ENCODE results near the gene FAM222A. TPM values are rescaled to one million over a fixed set of nuclear protein-coding genes. Genes with fewer than 3 reads are reported as not detected.

FAM222A gene
- total RNA-seq, 1 experiment from 2014 or later = 1.6 TPM

DNA sequence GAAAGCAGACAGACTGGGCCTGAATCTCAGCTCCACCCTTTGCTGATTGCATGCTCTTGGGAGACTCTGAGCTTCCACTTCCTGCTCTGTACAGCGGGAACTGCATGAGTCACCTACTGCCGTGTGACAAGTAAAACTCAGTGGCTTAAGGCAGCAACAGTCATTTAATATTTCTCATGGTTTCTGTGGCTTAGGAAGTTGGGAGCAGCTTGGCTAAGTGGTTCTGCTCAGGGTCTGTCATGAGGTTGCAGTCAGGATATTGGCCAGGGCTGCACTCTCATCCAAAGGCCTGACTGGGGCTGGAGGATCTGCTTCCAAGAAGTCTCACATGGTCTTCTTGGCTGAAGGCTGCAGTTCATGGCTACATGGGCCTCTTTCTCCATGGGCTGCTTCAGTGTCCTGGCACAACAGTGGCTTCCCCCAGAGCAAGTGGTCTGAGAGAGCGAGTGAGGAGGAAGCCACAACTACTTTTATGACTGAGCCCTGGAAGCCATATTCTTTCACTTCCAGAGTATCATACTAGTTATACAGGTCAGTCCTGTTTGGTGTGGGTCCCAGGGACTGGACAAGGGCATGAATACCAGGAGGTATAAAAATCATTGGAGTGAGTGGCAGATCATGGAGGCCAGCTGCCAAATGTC lies 49.7 kb downstream of the FAM222A start (continued):
- no peak for TF ChIP-seq ERG (CRISPR knock-in tag; IDR thresholded peaks at IDR 0.05)
- TF ChIP-seq, protein P1, sequence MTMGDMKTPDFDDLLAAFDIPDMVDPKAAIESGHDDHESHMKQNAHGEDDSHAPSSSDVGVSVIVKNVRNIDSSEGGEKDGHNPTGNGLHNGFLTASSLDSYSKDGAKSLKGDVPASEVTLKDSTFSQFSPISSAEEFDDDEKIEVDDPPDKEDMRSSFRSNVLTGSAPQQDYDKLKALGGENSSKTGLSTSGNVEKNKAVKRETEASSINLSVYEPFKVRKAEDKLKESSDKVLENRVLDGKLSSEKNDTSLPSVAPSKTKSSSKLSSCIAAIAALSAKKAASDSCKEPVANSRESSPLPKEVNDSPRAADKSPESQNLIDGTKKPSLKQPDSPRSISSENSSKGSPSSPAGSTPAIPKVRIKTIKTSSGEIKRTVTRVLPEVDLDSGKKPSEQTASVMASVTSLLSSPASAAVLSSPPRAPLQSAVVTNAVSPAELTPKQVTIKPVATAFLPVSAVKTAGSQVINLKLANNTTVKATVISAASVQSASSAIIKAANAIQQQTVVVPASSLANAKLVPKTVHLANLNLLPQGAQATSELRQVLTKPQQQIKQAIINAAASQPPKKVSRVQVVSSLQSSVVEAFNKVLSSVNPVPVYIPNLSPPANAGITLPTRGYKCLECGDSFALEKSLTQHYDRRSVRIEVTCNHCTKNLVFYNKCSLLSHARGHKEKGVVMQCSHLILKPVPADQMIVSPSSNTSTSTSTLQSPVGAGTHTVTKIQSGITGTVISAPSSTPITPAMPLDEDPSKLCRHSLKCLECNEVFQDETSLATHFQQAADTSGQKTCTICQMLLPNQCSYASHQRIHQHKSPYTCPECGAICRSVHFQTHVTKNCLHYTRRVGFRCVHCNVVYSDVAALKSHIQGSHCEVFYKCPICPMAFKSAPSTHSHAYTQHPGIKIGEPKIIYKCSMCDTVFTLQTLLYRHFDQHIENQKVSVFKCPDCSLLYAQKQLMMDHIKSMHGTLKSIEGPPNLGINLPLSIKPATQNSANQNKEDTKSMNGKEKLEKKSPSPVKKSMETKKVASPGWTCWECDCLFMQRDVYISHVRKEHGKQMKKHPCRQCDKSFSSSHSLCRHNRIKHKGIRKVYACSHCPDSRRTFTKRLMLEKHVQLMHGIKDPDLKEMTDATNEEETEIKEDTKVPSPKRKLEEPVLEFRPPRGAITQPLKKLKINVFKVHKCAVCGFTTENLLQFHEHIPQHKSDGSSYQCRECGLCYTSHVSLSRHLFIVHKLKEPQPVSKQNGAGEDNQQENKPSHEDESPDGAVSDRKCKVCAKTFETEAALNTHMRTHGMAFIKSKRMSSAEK (CRISPR knock-in tag; IDR thresholded peaks at IDR 0.05; ENCODE audit: borderline replicate concordance) = no peak
- TF ChIP-seq NR1H2 (CRISPR knock-in tag; IDR thresholded peaks at IDR 0.05) = no peak
- TF ChIP-seq GABPB1 (CRISPR knock-in tag; IDR thresholded peaks at IDR 0.05) = no peak
- TF ChIP-seq OVOL2 (CRISPR knock-in tag; IDR thresholded peaks at IDR 0.05; ENCODE audit: borderline replicate concordance) = no peak

DNA sequence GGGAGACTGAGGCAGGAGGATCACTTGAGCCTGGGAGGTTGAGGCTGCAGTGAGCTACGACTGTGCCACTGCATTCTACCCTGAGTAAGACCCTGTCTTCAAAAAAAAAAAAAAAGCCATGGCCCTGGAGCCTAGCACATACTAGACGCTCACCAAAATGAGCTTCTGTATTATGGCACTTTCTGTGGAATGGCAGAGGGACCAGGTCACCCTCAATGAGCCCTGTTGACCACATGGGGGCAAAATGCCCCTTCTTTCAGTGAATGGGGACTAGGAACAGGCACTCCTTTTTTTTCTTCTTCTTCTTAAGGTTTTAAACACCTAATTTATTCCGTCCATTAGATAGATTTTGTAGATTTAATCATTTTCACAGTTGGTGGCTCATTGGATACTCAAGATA lies 50.5 kb downstream of the FAM222A start:
- ATAC-seq = peak; percentile 35; the same call in 1 of the 2 replicates
- H3K27ac Mint-ChIP-seq = no peak overlapping the region
- TF ChIP-seq, protein P2, sequence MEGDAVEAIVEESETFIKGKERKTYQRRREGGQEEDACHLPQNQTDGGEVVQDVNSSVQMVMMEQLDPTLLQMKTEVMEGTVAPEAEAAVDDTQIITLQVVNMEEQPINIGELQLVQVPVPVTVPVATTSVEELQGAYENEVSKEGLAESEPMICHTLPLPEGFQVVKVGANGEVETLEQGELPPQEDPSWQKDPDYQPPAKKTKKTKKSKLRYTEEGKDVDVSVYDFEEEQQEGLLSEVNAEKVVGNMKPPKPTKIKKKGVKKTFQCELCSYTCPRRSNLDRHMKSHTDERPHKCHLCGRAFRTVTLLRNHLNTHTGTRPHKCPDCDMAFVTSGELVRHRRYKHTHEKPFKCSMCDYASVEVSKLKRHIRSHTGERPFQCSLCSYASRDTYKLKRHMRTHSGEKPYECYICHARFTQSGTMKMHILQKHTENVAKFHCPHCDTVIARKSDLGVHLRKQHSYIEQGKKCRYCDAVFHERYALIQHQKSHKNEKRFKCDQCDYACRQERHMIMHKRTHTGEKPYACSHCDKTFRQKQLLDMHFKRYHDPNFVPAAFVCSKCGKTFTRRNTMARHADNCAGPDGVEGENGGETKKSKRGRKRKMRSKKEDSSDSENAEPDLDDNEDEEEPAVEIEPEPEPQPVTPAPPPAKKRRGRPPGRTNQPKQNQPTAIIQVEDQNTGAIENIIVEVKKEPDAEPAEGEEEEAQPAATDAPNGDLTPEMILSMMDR (IDR thresholded peaks at IDR 0.05) = 0 out of 2 replicates have a peak, but pooled peaks have one; percentile 11
- TF ChIP-seq E2F5 (CRISPR knock-in tag; IDR thresholded peaks at IDR 0.05) = no peak
- no peak for DNase-seq (ENCODE audit: low spot score)
- 0 out of 2 replicates have a peak, but pooled peaks cover 4% of the 10 kb centered on the region for H3K9me3 Mint-ChIP-seq
- peaks cover 3% of the 10 kb centered on the region for H3K4me1 Mint-ChIP-seq
- ChIA-PET CTCF (interaction anchor here (0.5 to 2.0 kb wide), 25 partner anchors 9 to 1878 kb away, joined by 3 to 26 read pairs (median 4); no protein-coding TSS in a partner anchor), POLR2A (interaction anchor here (1.0 kb wide), 1 partner anchor 10 kb away, joined by 5 read pairs; no protein-coding TSS in a partner anchor)
- no peaks in the 10 kb centered on the region for H3K27me3 Mint-ChIP-seq (ENCODE audit: low read depth)
- no peaks in the 10 kb centered on the region for H3K36me3 Mint-ChIP-seq
- H3K4me3 Mint-ChIP-seq = no peak overlapping the region

DNA sequence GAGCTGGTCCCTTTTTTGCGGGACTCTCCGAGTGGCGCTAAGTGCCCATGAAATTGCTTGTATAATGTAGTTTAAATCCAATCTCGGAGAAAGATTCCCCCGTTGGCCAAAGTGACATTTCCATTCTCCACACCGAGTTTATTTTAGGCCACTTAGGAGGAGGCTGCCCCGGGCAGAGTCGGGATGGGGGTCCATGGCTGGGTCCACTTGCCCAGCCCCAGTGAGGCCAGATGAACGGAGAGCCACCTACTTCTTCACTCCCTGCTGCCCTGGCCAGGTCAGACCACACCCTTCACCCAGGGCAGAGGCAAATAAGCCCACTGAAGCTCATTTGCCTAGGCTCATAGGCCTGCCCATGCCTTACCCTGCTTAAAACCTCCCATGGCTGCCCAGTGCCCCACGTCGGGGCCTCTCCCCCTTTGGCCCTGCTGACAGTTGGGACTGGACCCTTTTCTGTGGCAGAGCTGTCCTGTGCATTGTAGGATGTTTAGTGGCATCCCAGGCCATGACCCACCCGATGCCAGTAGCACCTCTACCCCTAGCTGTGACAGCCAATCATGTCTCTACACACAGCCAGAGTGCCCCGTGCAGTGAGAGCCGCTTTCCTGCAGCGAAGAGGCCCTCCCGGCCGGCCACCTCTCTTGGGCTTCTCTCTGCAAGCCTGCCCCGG lies 51.3 kb downstream of the FAM222A start:
- 0 out of 2 replicates have a peak, but pooled peaks cover 4% of the 10 kb centered on the region for H3K9me3 Mint-ChIP-seq
- no peak for ATAC-seq
- H3K4me1 Mint-ChIP-seq = no peaks in the 10 kb centered on the region
- no peaks in the 10 kb centered on the region for H3K27me3 Mint-ChIP-seq (ENCODE audit: low read depth)
- ChIA-PET CTCF (interaction anchor here (0.5 to 2.0 kb wide), 19 partner anchors 8 to 1877 kb away, joined by 3 to 26 read pairs (median 4); no protein-coding TSS in a partner anchor), POLR2A (no interaction called here)
- H3K4me3 Mint-ChIP-seq = no peak overlapping the region
- no peak for TF ChIP-seq NFYB (CRISPR knock-in tag; conservative IDR thresholded peaks at IDR 0.05; ENCODE audit: low read depth)
- TF ChIP-seq, protein P3, sequence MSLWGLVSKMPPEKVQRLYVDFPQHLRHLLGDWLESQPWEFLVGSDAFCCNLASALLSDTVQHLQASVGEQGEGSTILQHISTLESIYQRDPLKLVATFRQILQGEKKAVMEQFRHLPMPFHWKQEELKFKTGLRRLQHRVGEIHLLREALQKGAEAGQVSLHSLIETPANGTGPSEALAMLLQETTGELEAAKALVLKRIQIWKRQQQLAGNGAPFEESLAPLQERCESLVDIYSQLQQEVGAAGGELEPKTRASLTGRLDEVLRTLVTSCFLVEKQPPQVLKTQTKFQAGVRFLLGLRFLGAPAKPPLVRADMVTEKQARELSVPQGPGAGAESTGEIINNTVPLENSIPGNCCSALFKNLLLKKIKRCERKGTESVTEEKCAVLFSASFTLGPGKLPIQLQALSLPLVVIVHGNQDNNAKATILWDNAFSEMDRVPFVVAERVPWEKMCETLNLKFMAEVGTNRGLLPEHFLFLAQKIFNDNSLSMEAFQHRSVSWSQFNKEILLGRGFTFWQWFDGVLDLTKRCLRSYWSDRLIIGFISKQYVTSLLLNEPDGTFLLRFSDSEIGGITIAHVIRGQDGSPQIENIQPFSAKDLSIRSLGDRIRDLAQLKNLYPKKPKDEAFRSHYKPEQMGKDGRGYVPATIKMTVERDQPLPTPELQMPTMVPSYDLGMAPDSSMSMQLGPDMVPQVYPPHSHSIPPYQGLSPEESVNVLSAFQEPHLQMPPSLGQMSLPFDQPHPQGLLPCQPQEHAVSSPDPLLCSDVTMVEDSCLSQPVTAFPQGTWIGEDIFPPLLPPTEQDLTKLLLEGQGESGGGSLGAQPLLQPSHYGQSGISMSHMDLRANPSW (CRISPR knock-in tag; conservative IDR thresholded peaks at IDR 0.05; ENCODE audit: low read depth) = no peak
- TF ChIP-seq GTF2I (CRISPR knock-in tag; conservative IDR thresholded peaks at IDR 0.05) = no peak
- TF ChIP-seq GRHL2 (CRISPR knock-in tag; IDR thresholded peaks at IDR 0.05; ENCODE audit: insufficient replicate concordance, severe bottlenecking) = no peak
- no peak overlapping the region for H3K27ac Mint-ChIP-seq
- no peak for DNase-seq (ENCODE audit: low spot score)
- H3K36me3 Mint-ChIP-seq = no peaks in the 10 kb centered on the region

Data from WTC11 (cell line).